Brain pericyte (primary cell): Measurements from ENCODE around the gene WWP2.
A peak's percentile ranks its signal among the peaks of the same experiment; 100 is the strongest.
"Not testable (repeated sequence)": the region's sequence is repeated elsewhere in the genome, so short reads cannot be mapped to it uniquely, and the experiment has no call there.

Experiments used
- DNase-seq: peaks from one replicate; pipeline ENCODE4 v3.0.0-alpha.2; 2012; ENCODE audit warnings: low read depth, low spot score

Gene WWP2

GRCh38 chr16:69761983-69762813 is at the start of gene WWP2:
WWP2 (plus strand) TSS chr16:69762332; CDS start chr16:69787011, 24,679 bp downstream.
- DNase-seq, result no peak

DNA sequence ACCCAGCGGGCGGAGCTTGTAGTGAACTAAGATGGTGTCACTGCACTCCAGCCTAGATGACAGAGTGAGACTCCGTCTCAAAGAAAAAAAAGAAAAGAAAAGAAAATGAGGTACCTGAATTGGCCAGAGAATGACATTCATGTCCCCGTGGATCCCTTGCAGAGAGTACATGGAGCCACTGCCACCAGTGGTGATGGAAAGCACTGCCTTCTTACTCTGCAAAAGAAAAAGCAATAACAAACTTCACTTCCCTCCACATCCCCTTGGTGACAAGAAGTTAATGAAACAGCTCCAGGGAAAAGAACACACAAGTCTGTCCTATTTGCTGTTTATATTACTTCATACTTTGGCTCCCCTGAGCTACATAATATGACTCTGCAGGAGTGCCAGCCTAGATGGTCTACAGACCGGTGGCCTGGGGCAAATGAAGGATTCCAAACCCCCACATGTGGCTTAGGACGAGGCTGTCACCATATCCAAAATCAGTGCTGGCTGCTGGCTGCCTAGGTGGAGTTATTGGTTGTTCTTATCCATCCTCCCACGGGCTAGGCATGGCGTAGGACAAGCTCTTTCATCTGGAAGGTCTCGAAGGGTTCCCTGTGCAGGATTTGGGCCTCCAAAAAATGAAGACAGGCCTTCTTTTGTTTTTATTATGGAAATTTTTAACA is 49.1 kb upstream of the WWP2 start:
- DNase-seq, result no peak

GRCh38 chr16:69717066-69717465 is 45.1 kb upstream of the WWP2 start:
- no peak for DNase-seq

DNA sequence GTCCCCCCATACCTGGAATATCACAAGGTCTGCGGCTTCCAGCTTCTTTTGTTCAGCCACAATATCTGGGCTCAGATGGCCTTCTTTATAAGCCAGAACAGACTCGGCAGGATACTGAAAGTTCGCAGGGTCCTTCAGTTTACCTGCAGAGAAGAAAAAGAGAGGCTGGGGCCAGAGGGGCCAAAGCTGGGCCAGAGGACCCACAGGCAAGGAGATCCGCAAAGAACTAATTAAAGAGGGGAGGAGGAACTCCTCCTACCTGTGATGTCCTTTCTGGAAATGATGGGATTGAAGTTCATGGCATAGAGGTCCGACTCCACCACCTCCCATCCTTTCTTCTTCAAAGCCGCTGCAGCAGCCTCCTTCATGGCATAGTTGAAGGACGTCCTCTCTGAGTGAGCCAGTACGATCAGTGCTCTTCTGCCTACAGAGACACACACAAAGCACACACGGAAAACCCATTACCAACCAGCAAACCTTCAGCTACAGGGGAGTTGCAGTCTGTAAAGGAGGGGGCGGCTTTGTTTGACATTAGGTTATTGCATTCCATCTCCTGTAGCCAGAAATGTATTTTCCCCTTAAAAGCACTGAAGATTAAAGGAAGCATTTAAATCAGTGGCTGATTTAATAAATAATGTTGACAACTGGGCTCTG is 43.9 kb upstream of the WWP2 start:
- no peak for DNase-seq

DNA sequence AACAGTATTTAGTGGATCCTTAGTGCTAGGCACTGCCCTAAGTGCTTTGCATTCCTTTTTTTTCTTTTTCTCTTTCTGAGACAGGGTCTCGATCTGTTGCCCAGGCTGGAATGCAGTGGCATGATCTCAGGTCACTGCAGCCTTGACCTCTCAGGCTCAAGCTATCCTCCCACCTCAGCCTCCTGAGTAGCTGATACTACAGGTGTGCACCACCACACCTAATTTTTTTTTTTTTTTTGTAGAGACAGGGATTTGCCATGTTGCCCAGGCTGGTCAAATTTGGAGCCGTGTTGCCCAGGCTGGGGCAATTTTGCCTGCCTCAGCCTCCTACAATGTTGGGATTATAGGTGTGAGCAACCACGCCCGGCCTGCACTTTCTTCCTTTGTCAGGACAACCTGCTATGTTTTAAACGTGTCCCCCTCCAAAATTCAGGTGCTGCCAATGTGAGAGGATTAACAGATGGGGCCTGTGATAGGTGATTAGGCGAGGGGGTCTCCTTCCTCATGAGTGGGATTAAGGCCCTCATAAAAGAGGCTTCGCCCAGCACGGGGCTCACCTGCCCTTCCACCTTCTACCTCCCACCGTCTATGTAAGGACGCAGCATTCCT is 41.2 kb upstream of the WWP2 start:
- DNase-seq, result no peak

DNA sequence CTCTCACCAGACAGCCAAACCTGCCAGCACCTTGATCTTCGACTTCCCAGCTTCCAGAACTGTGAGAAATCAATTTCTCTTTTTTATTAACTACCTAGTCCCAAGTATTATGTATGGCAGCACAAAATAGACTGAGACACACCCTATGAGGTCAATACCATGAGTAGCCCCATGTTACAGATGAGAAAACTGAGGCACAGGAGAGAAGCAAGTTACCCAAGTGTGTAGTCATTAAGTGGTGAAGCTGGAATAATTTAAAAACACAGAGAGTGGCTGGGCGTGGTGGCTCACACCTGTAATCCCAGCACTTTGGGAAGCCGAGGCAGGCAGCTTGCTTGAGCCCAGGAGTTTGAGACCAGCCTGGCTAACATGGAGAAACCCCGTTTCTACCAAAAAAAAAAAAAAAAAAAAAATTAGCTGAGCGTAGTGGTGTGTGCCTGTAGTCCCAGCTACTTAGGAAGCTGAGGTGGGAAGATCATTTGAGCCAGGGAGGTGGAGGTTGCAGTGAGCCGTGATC is 40.6 kb upstream of the WWP2 start:
- DNase-seq, result no peak

- DNase-seq, result no peak
Measured at GRCh38 chr16:69724414-69724873, 37.7 kb upstream of the WWP2 start.

- DNase-seq, result no peak
Measured at GRCh38 chr16:69724981-69725479, 37.1 kb upstream of the WWP2 start.

- no peak for DNase-seq
Measured at GRCh38 chr16:69725480-69726312, 36.4 kb upstream of the WWP2 start.

DNA sequence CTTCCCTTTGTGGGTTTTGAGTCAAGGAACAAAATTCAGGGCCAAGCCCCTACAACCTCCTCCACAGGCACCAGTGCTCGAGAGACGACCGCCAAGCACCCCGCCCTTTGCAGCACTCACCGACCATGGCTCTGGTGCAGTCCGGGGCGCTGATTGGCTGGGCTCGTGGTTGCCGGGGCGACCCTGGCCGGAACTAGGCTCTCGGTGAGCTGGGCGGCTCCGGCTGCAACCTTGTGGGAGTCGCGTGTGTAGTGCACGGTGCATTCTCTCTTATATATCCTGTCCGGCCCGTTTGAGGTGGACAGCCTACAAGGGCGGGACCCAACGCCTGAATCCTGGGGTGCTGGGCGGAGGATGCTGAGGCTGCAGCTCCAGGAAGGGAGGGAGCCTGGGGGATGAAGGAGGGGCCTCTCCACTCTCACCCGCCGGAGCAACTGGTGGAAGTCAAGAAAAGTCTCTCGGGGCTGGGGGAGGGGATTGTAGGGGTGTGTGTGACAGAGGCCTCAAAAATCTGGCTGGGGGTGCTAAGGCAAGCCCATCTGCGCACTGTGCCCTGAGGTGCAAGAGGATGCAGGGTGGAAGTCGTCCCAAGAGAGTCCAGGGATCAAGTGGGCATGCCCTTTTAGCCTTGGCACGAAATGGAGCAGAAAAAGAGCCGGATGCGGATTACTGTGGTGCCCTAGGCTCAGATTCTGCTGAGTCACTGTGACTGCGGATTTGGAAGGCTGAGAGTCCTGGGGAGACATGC is 35.6 kb upstream of the WWP2 start, which contains the start of gene NQO1:
Gene NQO1, minus strand, starts transcription at position 248 of the 748 bp plus-strand sequence. Its CDS starts 121 bp downstream, at position 127.
- DNase-seq, result peak; percentile 97

GRCh38 chr16:69727916-69728270 is 34.2 kb upstream of the WWP2 start:
- DNase-seq, result no peak

GRCh38 chr16:69729030-69729429 is 33.1 kb upstream of the WWP2 start:
- DNase-seq, result not testable (repeated sequence)

DNA sequence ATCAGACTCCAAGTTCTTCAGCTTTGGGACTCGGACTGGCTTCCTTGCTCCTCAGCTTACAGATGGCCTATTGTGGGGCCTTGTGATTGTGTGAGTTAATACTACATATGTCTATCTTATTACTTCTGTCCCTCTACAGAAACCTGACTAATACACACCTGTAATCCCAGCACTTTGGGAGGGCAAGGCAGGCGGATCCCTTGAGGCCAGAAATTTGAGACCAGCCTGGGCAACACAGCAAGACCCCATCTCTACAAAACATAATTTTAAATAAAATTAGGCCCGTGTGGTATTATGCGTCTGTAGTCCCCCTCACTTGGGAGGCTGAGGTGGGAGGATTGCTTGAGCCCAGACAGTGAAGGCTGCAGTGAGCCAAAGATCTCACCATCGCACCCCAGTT is 30.9 kb upstream of the WWP2 start:
- DNase-seq, result not testable (repeated sequence)

DNA sequence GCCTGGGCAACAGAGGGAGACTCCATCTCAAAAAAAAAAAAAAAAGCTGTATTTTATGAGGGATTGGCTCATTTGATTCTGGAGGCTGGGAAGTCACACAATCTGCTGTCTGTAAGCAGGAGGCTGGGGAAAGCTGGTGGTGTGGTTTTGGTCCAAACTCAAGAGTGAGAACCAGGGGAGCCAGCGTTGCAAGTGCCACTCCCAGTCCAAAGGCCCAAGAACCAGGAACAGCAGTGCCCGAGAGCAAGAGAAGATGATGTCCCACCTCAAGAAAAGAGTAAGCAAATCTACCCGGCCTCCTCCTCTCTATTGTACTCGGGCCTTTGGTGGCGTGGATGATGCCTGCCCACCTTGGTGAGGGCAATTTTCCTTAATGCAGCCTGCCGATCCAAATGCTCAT is 30.0 kb upstream of the WWP2 start:
- no peak for DNase-seq

DNA sequence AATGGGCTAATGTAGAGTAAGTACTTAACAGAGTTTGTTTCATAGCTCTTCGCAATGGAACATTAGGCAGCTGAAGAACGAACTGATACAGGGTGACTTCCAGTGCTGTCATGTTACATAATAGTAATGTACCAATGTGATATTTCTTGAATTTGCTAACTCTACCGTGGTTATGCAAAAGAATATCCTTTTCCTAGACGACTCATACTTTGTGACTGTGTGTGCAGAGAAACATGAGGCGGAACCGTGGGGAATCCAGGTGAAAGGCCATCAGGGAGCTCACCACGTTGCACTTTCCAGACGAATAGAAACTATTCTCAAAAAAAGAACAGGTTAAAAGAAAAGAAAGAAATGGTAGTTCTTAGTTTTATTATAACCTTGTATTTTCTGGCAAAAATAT is 20.6 kb upstream of the WWP2 start:
- DNase-seq, result no peak

DNA sequence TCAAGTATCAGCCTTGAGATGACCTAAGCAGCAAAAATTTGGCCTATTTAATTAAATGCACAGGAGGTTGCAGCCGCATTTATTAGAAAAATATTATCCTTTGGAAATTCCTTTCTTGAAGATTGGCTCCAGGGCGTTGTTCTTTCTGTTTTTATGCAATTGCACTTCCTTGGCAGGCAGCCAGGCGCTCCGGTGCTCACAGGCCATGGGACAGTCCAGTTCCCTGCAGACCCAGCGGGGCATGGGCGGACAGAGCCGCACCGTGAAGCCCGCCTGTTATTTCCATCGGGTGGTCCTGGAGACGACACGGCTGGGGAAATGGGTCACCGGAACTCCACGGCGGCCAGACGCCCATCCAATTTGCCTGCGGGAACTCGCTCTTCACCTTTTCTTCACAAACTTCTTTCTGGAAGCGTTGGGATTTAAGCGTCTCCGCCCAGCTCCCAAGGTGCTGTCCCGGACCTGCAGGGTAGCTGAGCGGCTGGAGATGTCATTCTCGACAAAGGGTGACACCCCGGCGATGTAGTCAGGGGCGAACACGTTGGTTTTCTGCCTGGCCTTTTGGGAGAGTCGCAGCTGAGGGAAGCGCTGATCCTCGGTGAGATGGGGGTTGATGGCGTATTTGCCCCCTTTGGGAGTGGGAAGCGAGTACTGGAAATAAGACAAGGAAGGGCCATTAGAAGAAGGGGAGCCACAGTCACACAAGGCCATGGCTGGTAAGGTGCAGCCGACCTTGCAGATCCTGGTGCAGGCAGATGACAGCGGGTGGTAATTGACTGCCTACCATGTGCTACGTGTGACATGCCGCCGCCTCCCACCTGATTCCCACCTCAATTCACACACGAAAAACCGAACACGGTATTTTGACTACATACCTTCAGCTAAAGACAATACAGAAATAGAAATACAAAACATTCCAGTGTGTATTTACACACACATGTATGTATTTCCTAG is 19.9 kb upstream of the WWP2 start:
- no peak for DNase-seq

- DNase-seq, result no peak
Measured at GRCh38 chr16:69744363-69745231, 17.5 kb upstream of the WWP2 start.

DNA sequence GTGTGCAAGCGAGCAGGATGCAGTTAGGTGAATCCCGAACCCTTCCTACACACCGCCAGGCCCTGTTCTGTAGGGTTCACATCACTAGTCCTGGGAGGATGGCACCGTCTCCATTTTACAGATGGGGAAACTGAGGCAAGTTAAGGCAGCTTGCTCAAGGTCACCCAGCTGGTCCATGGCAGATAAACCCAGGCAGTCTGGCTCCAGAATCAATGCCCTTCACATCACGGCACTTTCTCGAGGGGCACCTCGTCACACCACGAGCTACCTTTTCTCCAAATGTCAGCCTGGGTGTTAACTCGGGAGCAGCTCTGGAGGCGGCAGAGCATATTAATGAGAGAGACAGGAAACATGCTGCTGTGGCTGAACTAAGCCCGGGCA is 16.9 kb upstream of the WWP2 start:
- DNase-seq, result no peak
